ENCODE data around the gene PSEN1. TPM values are rescaled to one million over a fixed set of nuclear protein-coding genes. Genes with fewer than 3 reads are reported as not detected.

The PSEN1 gene
- total and polyA plus RNA-seq, 2 experiments from 2014 or later: 36.3 to 49.7 TPM

DNA sequence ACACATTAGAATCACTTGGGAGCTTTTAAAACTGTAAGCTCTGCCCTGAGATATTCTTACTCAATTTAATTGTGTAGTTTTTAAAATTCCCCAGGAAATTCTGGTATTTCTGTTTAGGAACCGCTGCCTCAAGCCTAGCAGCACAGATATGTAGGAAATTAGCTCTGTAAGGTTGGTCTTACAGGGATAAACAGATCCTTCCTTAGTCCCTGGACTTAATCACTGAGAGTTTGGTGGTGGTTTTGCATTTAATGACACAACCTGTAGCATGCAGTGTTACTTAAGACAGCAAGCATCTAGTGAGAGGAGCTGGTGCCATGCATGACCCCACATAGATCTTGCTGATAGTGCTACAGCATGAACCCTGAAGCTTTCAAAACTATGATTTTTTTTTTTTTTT lies 81.1 kb downstream of the PSEN1 start:
- no peaks in the 10 kb centered on the region for H3K4me1 ChIP-seq (ENCODE audit: low read depth)
- H3K36me3 ChIP-seq: peaks cover 37% of the 10 kb centered on the region
- DNase-seq (ENCODE audit: low read depth in 1 of 2, low spot score in 1 of 2): no peak
- no peaks in the 10 kb centered on the region for H3K9me3 ChIP-seq (ENCODE audit: low read depth)
- no peak overlapping the region for H3K27ac ChIP-seq
- no peak overlapping the region for H3K4me3 ChIP-seq
- TF ChIP-seq, protein P1, sequence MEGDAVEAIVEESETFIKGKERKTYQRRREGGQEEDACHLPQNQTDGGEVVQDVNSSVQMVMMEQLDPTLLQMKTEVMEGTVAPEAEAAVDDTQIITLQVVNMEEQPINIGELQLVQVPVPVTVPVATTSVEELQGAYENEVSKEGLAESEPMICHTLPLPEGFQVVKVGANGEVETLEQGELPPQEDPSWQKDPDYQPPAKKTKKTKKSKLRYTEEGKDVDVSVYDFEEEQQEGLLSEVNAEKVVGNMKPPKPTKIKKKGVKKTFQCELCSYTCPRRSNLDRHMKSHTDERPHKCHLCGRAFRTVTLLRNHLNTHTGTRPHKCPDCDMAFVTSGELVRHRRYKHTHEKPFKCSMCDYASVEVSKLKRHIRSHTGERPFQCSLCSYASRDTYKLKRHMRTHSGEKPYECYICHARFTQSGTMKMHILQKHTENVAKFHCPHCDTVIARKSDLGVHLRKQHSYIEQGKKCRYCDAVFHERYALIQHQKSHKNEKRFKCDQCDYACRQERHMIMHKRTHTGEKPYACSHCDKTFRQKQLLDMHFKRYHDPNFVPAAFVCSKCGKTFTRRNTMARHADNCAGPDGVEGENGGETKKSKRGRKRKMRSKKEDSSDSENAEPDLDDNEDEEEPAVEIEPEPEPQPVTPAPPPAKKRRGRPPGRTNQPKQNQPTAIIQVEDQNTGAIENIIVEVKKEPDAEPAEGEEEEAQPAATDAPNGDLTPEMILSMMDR (IDR thresholded peaks at IDR 0.05; ENCODE audit: low read depth, low read length): no peak
- H3K27me3 ChIP-seq: no peaks in the 10 kb centered on the region

DNA sequence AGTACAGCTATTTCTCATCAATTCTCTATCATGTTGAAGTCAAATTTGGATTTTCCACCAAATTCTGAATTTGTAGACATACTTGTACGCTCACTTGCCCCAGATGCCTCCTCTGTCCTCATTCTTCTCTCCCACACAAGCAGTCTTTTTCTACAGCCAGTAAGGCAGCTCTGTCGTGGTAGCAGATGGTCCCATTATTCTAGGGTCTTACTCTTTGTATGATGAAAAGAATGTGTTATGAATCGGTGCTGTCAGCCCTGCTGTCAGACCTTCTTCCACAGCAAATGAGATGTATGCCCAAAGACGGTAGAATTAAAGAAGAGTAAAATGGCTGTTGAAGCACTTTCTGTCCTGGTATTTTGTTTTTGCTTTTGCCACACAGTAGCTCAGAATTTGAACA lies 83.8 kb downstream of the PSEN1 start:
- TF ChIP-seq, protein P1 (IDR thresholded peaks at IDR 0.05; ENCODE audit: low read depth, low read length): no peak
- no peak for DNase-seq (ENCODE audit: low read depth in 1 of 2, low spot score in 1 of 2)
- Histone ChIP-seq H3K36me3 (peaks cover 23% of the 10 kb centered on the region), H3K27me3 (no peaks in the 10 kb centered on the region), H3K27ac (no peak overlapping the region), H3K9me3 (ENCODE audit: low read depth) (no peaks in the 10 kb centered on the region), H3K4me1 (ENCODE audit: low read depth) (no peaks in the 10 kb centered on the region), H3K4me3 (no peak overlapping the region)

DNA sequence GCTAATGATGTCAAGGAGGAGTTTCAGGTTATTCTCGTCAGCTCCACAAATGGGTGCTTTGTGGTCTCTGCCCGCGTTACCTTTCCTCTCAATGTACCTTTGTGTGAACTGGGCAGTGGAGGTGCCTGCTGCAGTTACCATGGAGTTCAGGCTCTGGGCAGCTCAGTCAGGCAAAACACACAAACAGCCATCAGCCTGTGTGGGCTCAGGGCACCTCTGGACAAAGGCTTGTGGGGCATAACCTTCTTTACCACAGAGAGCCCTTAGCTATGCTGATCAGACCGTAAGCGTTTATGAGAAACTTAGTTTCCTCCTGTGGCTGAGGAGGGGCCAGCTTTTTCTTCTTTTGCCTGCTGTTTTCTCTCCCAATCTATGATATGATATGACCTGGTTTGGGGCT lies 84.3 kb downstream of the PSEN1 start:
- Histone ChIP-seq H3K4me3 (no peak overlapping the region), H3K9me3 (ENCODE audit: low read depth) (no peaks in the 10 kb centered on the region), H3K36me3 (peaks cover 23% of the 10 kb centered on the region), H3K27ac (no peak overlapping the region), H3K4me1 (ENCODE audit: low read depth) (no peaks in the 10 kb centered on the region), H3K27me3 (no peaks in the 10 kb centered on the region)
- DNase-seq (ENCODE audit: low read depth in 1 of 2, low spot score in 1 of 2): no peak
- TF ChIP-seq, protein P1 (IDR thresholded peaks at IDR 0.05; ENCODE audit: low read depth, low read length): no peak

DNA sequence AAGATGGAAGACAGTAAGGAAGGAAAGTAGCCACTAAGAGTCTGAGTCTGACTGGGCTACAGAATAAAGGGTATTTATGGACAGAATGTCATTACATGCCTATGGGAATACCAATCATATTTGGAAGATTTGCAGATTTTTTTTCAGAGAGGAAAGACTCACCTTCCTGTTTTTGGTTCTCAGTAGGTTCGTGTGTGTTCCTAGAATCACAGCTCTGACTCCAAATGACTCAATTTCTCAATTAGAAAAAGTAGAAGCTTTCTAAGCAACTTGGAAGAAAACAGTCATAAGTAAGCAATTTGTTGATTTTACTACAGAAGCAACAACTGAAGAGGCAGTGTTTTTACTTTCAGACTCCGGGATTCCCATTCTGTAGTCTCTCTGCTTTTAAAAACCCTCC lies 85.6 kb downstream of the PSEN1 start:
- peaks cover 21% of the 10 kb centered on the region for H3K36me3 ChIP-seq

DNA sequence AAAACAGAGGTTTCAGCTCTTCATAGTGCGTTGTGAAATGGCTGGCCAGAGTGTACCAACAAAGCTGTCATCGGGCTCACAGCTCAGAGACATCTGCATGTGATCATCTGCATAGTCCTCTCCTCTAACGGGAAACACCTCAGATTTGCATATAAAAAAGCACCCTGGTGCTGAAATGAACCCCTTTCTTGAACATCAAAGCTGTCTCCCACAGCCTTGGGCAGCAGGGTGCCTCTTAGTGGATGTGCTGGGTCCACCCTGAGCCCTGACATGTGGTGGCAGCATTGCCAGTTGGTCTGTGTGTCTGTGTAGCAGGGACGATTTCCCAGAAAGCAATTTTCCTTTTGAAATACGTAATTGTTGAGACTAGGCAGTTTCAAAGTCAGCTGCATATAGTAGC lies 86.7 kb downstream of the PSEN1 start:
- peaks cover 15% of the 10 kb centered on the region for H3K36me3 ChIP-seq
- no peaks in the 10 kb centered on the region for H3K4me1 ChIP-seq (ENCODE audit: low read depth)
- no peaks in the 10 kb centered on the region for H3K9me3 ChIP-seq (ENCODE audit: low read depth)
- H3K27ac ChIP-seq: no peak overlapping the region
- H3K27me3 ChIP-seq: no peaks in the 10 kb centered on the region
- peak in 1 of 2 donors; percentile 55 for DNase-seq (ENCODE audit: low read depth in 1 of 2, low spot score in 1 of 2)
- TF ChIP-seq, protein P1 (IDR thresholded peaks at IDR 0.05; ENCODE audit: low read depth, low read length): no peak
- no peak overlapping the region for H3K4me3 ChIP-seq

More for the DNA sequence above, 85.6 kb downstream of the PSEN1 start:
- TF ChIP-seq, protein P1 (IDR thresholded peaks at IDR 0.05; ENCODE audit: low read depth, low read length): no peak
- no peak for DNase-seq (ENCODE audit: low read depth in 1 of 2, low spot score in 1 of 2)
- no peaks in the 10 kb centered on the region for H3K27me3 ChIP-seq
- no peaks in the 10 kb centered on the region for H3K4me1 ChIP-seq (ENCODE audit: low read depth)
- H3K27ac ChIP-seq: no peak overlapping the region
- H3K9me3 ChIP-seq (ENCODE audit: low read depth): no peaks in the 10 kb centered on the region
- H3K4me3 ChIP-seq: no peak overlapping the region

DNA sequence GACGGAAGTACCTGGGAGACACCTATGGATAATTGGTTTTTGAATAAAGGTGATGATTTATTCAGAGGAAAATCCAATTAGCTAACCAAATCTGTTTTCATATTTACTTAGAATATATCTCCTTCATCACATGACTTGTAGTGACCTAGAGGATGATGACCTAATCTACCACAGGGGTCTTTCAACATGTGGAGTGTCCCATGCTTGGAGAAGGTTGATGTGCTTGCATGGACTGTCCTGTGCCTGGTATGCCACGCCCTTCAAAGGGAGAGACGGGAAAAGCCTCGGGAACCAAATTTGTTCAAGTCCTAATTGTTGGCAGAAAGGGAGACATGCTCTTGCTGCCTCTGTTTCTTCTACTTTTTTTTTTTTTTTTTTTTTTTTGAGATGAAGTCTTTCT lies 89.2 kb downstream of the PSEN1 start:
- Histone ChIP-seq H3K4me3 (no peak overlapping the region), H3K36me3 (no peaks in the 10 kb centered on the region), H3K9me3 (ENCODE audit: low read depth) (no peaks in the 10 kb centered on the region), H3K27me3 (no peaks in the 10 kb centered on the region), H3K27ac (no peak overlapping the region), H3K4me1 (ENCODE audit: low read depth) (no peaks in the 10 kb centered on the region)
- TF ChIP-seq, protein P1 (IDR thresholded peaks at IDR 0.05; ENCODE audit: low read depth, low read length): no peak
- DNase-seq (ENCODE audit: low read depth in 1 of 2, low spot score in 1 of 2): no peak
